Heart right ventricle (tissue), 16 donors: Measurements from ENCODE around the gene ODAD4. TPM values are rescaled to one million over a fixed set of nuclear protein-coding genes. Genes with fewer than 3 reads are reported as not detected.

Experiments
- ATAC-seq, 8 donors: fragments of 200-7000 bp; cut with Tn5 transposase; one replicate each; pipeline ENCODE4 v1.9.1; 2020; ENCODE audit warnings: mild to moderate bottlenecking in 8 of 8, moderate library complexity in 8 of 8, moderate number of reproducible peaks in 1 of 8
- DNase-seq, 2 donors: peaks; one replicate each; pipeline ENCODE4 v3.0.0-alpha.2; 2020
- H3K27ac ChIP-seq, 10 donors: fragments of 200-600 bp; sonication (generic) in 2 of 10; one replicate each; pipeline versions ENCODE4 v1.5.0 to v1.8.0; 2020 to 2022; ENCODE audit warnings: mild to moderate bottlenecking in 3 of 10
- H3K27me3 ChIP-seq, 7 donors: fragments of 200-600 bp; one replicate each; pipeline ENCODE4 v1.8.0; 2021 to 2022; ENCODE audit warnings: mild to moderate bottlenecking in 2 of 7
- H3K36me3 ChIP-seq, 9 donors: fragments of 200-600 bp; sonication (generic) in 1 of 9; one replicate each; pipeline versions ENCODE4 v1.5.0 to v1.8.0; 2020 to 2022; ENCODE audit warnings: mild to moderate bottlenecking in 2 of 9
- H3K4me1 ChIP-seq, 9 donors: fragments of 200-600 bp; sonication (generic) in 1 of 9; one replicate each; pipeline versions ENCODE4 v1.5.0 to v1.8.0; 2020 to 2022; ENCODE audit warnings: mild to moderate bottlenecking in 4 of 9
- H3K4me3 ChIP-seq, 10 donors: fragments of 200-600 bp; sonication (generic) in 2 of 10; one replicate each; pipeline versions ENCODE4 v1.5.0 to v1.8.0; 2020 to 2022; ENCODE audit warnings: mild to moderate bottlenecking in 7 of 10, moderate library complexity in 2 of 10
- H3K9me3 ChIP-seq, 11 donors: fragments of 200-600 bp in 10 of 11; sonication (generic) in 2 of 11; one replicate each; pipeline versions ENCODE4 v1.5.0 to v1.8.0; 2013 to 2022; ENCODE audit warnings: mild to moderate bottlenecking in 2 of 11, control low read depth in 1 of 11, moderate library complexity in 1 of 11
- WGBS, 2 donors: extraction: QIAGEN DNeasy Blood & Tissue Kit; methylation state at CpG; one replicate each; pipeline ENCODE4 v1.1.7; 2013; ENCODE audit warnings: inconsistent platforms in 1 of 2; 5-methylcytosine and 5-hydroxymethylcytosine counted together
- intact Hi-C, 10 donors: fragments of 100-400 bp; cut with DNase I; formaldehyde crosslinking; loops; one replicate each; pipeline versions ENCODE4 v1.11.1 to v1.14.2; 2022
- polyA plus RNA-seq, 2 donors: library from polyadenylated mRNA; stranded (reverse); fragments of 200-250 nt; gene quantifications; one replicate each; pipeline ENCODE4 v1.2.3, GENCODE V29; 2013
- total RNA-seq, 10 donors: library from RNA; stranded (reverse); fragmentation: NEBNext Ultra II Directional in 3 of 10; extraction: Animal tissue kit (Norgen Biotek cat#: 25700) in 3 of 10; gene quantifications; one replicate each; pipeline versions ENCODE4 v1.2.1 to v1.2.4, GENCODE V29; 2021 to 2023
- TF ChIP-seq, protein P1 (sequence below), 9 donors: fragments of 200-600 bp; sonication (generic) in 2 of 9; IDR thresholded peaks; one replicate each; pipeline versions ENCODE4 v1.5.0 to v1.8.0; 2021 to 2022; ENCODE audit warnings: antibody characterized with exemption in 9 of 9, mild to moderate bottlenecking in 5 of 9, moderate library complexity in 1 of 9
- donor health status: Arrhythmogenic right ventricular cardiomyopathy.
- donor health status: ischemic (EF 13 %, LVEDD 7.1; RV severe dilation, severe dysfunction).
- donor health status: healthy with polysubstance abuse.
- donor health status: DM: no; HTN: yes; CAD: no.
- donor health status: DM: no; HTN: no; CAD: no.
- donor health status: ischemic (EF 25% LVEDD 6.9; RV normal size, moderate dysfunction).
- donor health status: ischemic (EF 25% LVEDD 5.7; RV mildly dilated, moderate dysfunction).
- donor health status: healthy.
- donor health status: DM: yes; HTN: yes; CAD: no.
- donor health status: Ischemic cardiomyopathy.
- donor health status: ischemic (EF 35%, LVEDD 5.7; RV mildly dilated, moderate dysfunction).
- donor health status: nonischemic (EF 11% LVEDD 7.7; RV severe dilation, severe dysfunction).
- donor health status: DM: yes; HTN: yes; CAD: no.
- donor health status: PGD.
- donor health status: ischemic (EF 29% LVEDD 5.4; RV normal size, mild dysfunction).
- donor health status: nonischemic (EF 23%, LVEDD 6.1; RV moderate dilation, normal function).

Gene ODAD4
- total and polyA plus RNA-seq, 12 donors: 0.23 to 1.6 (median 0.69) TPM

DNA sequence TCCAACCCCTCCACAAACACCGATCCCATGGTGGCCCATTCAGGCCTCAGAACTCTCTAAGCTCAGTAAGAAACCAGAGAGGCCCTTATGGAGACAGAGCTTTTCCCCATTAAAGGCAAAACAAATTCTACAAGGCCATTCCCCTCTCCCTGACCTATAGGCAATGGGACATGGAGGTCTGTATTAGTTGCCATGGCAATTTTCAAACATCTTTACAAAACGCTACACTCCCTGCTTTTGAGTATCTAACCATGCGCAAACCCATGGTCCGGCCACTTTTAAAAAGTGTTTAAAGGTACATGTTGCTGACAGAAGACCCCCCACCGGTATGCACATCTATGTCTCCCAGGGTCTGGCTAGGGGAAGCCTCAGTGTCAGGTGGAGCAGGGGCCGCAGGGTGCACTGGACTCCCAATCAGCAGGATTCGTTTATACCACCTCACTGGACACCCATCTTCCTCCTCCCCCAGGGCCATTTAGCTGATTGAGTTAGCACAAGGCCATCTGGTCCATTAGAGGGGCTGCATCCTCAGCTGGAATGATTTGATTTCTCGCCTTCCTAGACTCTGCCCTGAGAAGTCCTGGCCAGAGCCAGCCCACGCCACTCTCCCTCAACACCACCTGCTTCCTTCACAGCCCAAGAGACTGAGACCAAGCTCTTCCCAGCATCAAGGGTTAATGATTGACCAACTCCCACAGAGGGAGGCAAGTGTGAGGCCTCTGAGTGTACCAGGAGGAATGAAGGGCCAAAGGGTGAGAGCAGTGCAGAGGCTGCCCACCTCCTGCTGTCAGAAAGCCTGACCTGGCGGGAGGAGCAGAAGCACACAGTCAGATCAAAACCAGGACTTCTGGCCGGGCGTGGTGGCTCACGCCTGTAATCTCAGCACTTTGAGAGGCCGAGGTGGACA, 22.5 kb upstream of the ODAD4 start:
- Histone ChIP-seq H3K27me3 (no peaks in the 10 kb centered on the region), H3K27ac (no peak overlapping the region), H3K4me3 (no peak overlapping the region), H3K4me1 (peaks cover 0 to 4% (median 0%) of the 10 kb centered on the region in 9 donors), H3K9me3 (no peaks in the 10 kb centered on the region), H3K36me3 (peaks cover 4 to 98% (median 67%) of the 10 kb centered on the region in 9 donors)
- no peak for DNase-seq
- TF ChIP-seq, protein P1, sequence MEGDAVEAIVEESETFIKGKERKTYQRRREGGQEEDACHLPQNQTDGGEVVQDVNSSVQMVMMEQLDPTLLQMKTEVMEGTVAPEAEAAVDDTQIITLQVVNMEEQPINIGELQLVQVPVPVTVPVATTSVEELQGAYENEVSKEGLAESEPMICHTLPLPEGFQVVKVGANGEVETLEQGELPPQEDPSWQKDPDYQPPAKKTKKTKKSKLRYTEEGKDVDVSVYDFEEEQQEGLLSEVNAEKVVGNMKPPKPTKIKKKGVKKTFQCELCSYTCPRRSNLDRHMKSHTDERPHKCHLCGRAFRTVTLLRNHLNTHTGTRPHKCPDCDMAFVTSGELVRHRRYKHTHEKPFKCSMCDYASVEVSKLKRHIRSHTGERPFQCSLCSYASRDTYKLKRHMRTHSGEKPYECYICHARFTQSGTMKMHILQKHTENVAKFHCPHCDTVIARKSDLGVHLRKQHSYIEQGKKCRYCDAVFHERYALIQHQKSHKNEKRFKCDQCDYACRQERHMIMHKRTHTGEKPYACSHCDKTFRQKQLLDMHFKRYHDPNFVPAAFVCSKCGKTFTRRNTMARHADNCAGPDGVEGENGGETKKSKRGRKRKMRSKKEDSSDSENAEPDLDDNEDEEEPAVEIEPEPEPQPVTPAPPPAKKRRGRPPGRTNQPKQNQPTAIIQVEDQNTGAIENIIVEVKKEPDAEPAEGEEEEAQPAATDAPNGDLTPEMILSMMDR (IDR thresholded peaks at IDR 0.05): no peak
- intact Hi-C loops: no loop called here
- no peak for ATAC-seq
- WGBS, 2 donors: 95 to 96% methylated on average over 14 of the region's 14 CpGs

DNA sequence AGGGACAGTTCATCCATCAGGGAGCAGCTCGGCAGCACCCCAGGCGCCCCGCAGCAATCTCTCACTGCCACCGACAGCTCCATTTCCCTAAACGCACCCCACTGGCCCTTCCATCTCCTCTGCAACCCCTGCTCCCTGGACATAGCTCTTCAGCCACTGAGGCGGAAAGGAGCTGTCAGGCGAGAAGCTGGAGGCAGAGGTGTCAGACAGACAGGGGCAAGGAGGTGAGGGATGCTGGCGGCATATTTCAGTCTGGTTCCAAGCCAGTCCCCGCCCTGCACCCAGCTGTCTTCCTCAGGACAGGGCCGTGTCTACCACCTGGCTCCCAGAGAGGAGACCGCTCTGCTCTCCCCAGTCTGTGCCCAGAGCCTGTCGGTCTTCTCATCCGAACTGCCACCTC, 21.3 kb upstream of the ODAD4 start:
- 93 to 96% methylated on average over 13 of the region's 13 CpGs for WGBS, 2 donors

GRCh38 chr17:41910701-41911391, 19.6 kb upstream of the ODAD4 start:
- no peak overlapping the region for H3K4me3 ChIP-seq
- intact Hi-C loops: no loop called here
- no peaks in the 10 kb centered on the region for H3K9me3 ChIP-seq
- ATAC-seq (no peak), DNase-seq (no peak)
- 88 to 92% methylated on average over 13 of the region's 13 CpGs for WGBS, 2 donors
- H3K4me1 ChIP-seq: peaks cover 0 to 21% (median 5%) of the 10 kb centered on the region in 9 donors
- no peak overlapping the region for H3K27ac ChIP-seq
- peaks cover 4 to 82% (median 62%) of the 10 kb centered on the region in 9 donors for H3K36me3 ChIP-seq
- H3K27me3 ChIP-seq: no peaks in the 10 kb centered on the region
- TF ChIP-seq, protein P1 (IDR thresholded peaks at IDR 0.05): no peak

More for the DNA sequence above, 21.3 kb upstream of the ODAD4 start:
- H3K9me3 ChIP-seq: no peaks in the 10 kb centered on the region
- H3K4me3 ChIP-seq: no peak overlapping the region
- H3K36me3 ChIP-seq: peaks cover 4 to 99% (median 69%) of the 10 kb centered on the region in 9 donors
- peaks cover 0 to 7% (median 0%) of the 10 kb centered on the region in 9 donors for H3K4me1 ChIP-seq
- H3K27me3 ChIP-seq: no peaks in the 10 kb centered on the region
- ATAC-seq: no peak
- no peak for DNase-seq
- intact Hi-C loops: no loop called here
- no peak overlapping the region for H3K27ac ChIP-seq
- TF ChIP-seq, protein P1 (IDR thresholded peaks at IDR 0.05): no peak

DNA sequence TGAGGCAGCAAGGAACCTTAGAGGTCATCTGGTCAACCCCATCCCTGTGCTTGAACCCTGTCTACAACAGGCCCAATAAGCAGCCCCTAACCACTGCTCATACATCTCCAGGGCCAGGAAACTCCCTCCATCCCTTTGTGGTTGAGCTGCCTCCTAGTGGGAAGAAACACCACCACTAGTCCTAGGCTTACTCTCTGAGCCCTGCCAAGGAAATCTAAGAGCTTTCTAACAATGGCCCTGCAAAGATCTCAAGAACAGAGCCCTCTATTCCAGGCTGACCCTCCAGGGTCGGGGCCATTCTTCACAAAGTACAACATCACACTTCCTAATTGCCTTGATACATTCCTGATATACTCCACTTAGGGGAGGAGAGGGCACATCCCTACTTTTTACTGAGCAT, 17.5 kb upstream of the ODAD4 start:
- TF ChIP-seq, protein P1 (IDR thresholded peaks at IDR 0.05): no peak
- H3K4me3 ChIP-seq: no peak overlapping the region
- ATAC-seq (no peak), DNase-seq (no peak)
- 83 to 88% methylated on average over 1 of the region's 1 CpG for WGBS, 2 donors
- no peaks in the 10 kb centered on the region for H3K9me3 ChIP-seq
- intact Hi-C loops: no loop called here
- H3K4me1 ChIP-seq: peaks cover 6 to 40% (median 19%) of the 10 kb centered on the region in 9 donors
- H3K36me3 ChIP-seq: peaks cover 4 to 62% (median 57%) of the 10 kb centered on the region in 9 donors
- no peaks in the 10 kb centered on the region for H3K27me3 ChIP-seq
- H3K27ac ChIP-seq: no peak overlapping the region
